ENCODE measurements around the gene USP17L17. TPM values are rescaled to one million over a fixed set of nuclear protein-coding genes. Genes with fewer than 3 reads are reported as not detected.
"Not testable (repeated sequence)": the region's sequence is repeated elsewhere in the genome, so short reads cannot be mapped to it uniquely, and the experiment has no call there.

USP17L17 gene
- total RNA-seq (2014; rRNA removed; shearing (Covaris generic)): not detected in 2 replicates
- not detected in 2 replicates for total RNA-seq (2022)
- Bru-seq, nascent RNA: not detected
- BruChase-seq, experiment 1, labeled RNA remaining after a 6-hour chase: not detected
- BruChase-seq, experiment 2, labeled RNA remaining after a 2-hour chase: not detected
- long read RNA-seq: 0 reads

GRCh38 chr4:9243579-9243978 lies at the start of gene USP17L17:
TSS of gene USP17L17 (plus strand) at chr4:9243879. CDS start at chr4:9243879, 0 bp downstream.
- H3K9me2 ChIP-seq (ENCODE audit: insufficient read depth, low read length); intact Hi-C loops (cut with micrococcal nuclease; ENCODE audit: unreplicated experiment); H2AFZ ChIP-seq (ENCODE audit: low read length); H3K36me3 ChIP-seq (ENCODE audit: insufficient read depth, low read length); H4K20me1 ChIP-seq (ENCODE audit: insufficient read depth, low read length); H3K79me2 ChIP-seq (ENCODE audit: insufficient read depth, low read depth, low read length); POLR2A ChIA-PET; H3K27ac ChIP-seq (ENCODE audit: low read depth, low read length, poor library complexity, severe bottlenecking); DNase-seq (ENCODE audit: low spot score); H3K4me1 ChIP-seq (ENCODE audit: insufficient read depth, low read length, poor library complexity, severe bottlenecking); H3K4me2 ChIP-seq (ENCODE audit: low read length); H3K4me3 ChIP-seq (ENCODE audit: low read depth, low read length, poor library complexity, severe bottlenecking); H3K9me3 ChIP-seq (ENCODE audit: low read length); CTCF ChIA-PET (ENCODE audit: unreplicated experiment); BruUV-seq (replicated peaks): not testable (repeated sequence)

DNA sequence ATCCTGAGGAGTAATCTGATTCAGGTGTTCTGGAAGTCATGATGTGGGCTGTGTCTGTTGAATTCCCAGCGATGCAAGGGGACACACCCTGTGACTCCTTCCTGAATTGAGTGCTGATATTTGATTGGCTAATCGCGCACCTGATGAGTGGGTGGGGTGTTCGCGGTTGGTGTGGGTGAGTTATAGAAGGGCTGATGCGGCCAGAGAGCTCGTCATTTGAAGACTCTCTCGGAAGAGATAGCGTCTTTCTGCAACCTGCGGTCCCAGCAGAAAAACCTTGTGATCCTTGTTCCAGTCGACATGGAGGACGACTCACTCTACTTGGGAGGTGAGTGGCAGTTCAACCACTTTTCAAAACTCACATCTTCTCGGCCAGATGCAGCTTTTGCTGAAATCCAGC lies 33.3 kb upstream of the USP17L17 start, which contains the start of gene USP17L10:
Gene USP17L10, plus strand, starts transcription at position 301 of the 400 bp plus-strand sequence. Its CDS starts 0 bp downstream, at position 301.
- intact Hi-C loops (cut with micrococcal nuclease; ENCODE audit: unreplicated experiment); H3K4me3 ChIP-seq (ENCODE audit: low read depth, low read length, poor library complexity, severe bottlenecking); DNase-seq (ENCODE audit: low spot score); H3K9me3 ChIP-seq (ENCODE audit: low read length); H3K79me2 ChIP-seq (ENCODE audit: insufficient read depth, low read depth, low read length); CTCF ChIA-PET (ENCODE audit: unreplicated experiment); H3K27ac ChIP-seq (ENCODE audit: low read depth, low read length, poor library complexity, severe bottlenecking); POLR2A ChIA-PET; H4K20me1 ChIP-seq (ENCODE audit: insufficient read depth, low read length); H3K36me3 ChIP-seq (ENCODE audit: insufficient read depth, low read length); H3K9me2 ChIP-seq (ENCODE audit: insufficient read depth, low read length); H3K4me2 ChIP-seq (ENCODE audit: low read length); BruUV-seq (replicated peaks); H3K4me1 ChIP-seq (ENCODE audit: insufficient read depth, low read length, poor library complexity, severe bottlenecking); H2AFZ ChIP-seq (ENCODE audit: low read length): not testable (repeated sequence)

DNA sequence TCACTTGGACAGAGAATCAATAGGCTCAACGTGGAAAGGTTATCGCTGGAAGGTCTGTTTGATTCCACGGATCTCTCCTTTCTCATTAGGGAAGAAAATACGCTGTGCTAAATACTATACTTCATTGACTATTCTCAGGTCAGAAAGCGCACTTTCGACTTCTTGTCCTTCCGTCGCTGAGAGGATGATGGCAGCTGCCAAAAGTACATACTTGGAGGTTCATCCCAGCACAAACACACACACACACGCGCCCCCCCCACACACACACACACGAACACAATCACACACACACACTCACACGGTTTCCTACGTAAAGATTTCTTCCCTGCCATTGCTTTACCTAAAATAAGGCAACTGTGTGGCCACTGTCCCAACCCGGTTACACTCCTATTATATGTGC lies 29.0 kb upstream of the USP17L17 start:
- H4K20me1 ChIP-seq (ENCODE audit: insufficient read depth, low read length); H3K4me2 ChIP-seq (ENCODE audit: low read length); H3K79me2 ChIP-seq (ENCODE audit: insufficient read depth, low read depth, low read length); H3K27ac ChIP-seq (ENCODE audit: low read depth, low read length, poor library complexity, severe bottlenecking); H3K4me1 ChIP-seq (ENCODE audit: insufficient read depth, low read length, poor library complexity, severe bottlenecking); BruUV-seq (replicated peaks); H3K9me2 ChIP-seq (ENCODE audit: insufficient read depth, low read length); H3K36me3 ChIP-seq (ENCODE audit: insufficient read depth, low read length); CTCF ChIA-PET (ENCODE audit: unreplicated experiment); POLR2A ChIA-PET; H3K4me3 ChIP-seq (ENCODE audit: low read depth, low read length, poor library complexity, severe bottlenecking); H3K9me3 ChIP-seq (ENCODE audit: low read length); H2AFZ ChIP-seq (ENCODE audit: low read length); DNase-seq (ENCODE audit: low spot score); intact Hi-C loops (cut with micrococcal nuclease; ENCODE audit: unreplicated experiment): not testable (repeated sequence)

- CTCF ChIA-PET (ENCODE audit: unreplicated experiment); POLR2A ChIA-PET; H3K4me3 ChIP-seq (ENCODE audit: low read depth, low read length, poor library complexity, severe bottlenecking); H3K9me2 ChIP-seq (ENCODE audit: insufficient read depth, low read length); H3K9me3 ChIP-seq (ENCODE audit: low read length); H3K4me2 ChIP-seq (ENCODE audit: low read length); H2AFZ ChIP-seq (ENCODE audit: low read length); BruUV-seq (replicated peaks); H3K4me1 ChIP-seq (ENCODE audit: insufficient read depth, low read length, poor library complexity, severe bottlenecking); H3K36me3 ChIP-seq (ENCODE audit: insufficient read depth, low read length); intact Hi-C loops (cut with micrococcal nuclease; ENCODE audit: unreplicated experiment); H4K20me1 ChIP-seq (ENCODE audit: insufficient read depth, low read length); H3K27ac ChIP-seq (ENCODE audit: low read depth, low read length, poor library complexity, severe bottlenecking); H3K79me2 ChIP-seq (ENCODE audit: insufficient read depth, low read depth, low read length); DNase-seq (ENCODE audit: low spot score): not testable (repeated sequence)
Observed at GRCh38 chr4:9215105-9215504, 28.6 kb upstream of the USP17L17 start, which contains the start of gene USP17L11. TSS of gene USP17L11 (plus strand) at chr4:9215405. CDS start at chr4:9215405, 0 bp downstream.

DNA sequence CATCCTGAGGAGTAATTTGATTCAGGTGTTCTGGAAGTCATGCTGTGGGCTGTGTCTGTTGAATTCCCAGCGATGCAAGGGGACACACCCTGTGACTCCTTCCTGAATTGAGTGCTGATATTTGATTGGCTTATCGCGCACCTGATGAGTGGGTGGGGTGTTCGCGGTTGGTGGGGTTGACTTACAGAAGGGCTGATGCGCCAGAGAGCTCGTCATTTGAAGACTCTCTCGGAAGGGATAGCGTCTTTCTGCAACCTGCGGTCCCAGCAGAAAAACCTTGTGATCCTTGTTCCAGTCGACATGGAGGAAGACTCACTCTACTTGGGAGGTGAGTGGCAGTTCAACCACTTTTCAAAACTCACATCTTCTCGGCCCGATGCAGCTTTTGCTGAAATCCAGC lies 23.8 kb upstream of the USP17L17 start, which contains the start of gene USP17L12:
Gene USP17L12, plus strand, starts transcription at position 301 of the 400 bp plus-strand sequence. Its CDS starts 0 bp downstream, at position 301.
- H2AFZ ChIP-seq (ENCODE audit: low read length); CTCF ChIA-PET (ENCODE audit: unreplicated experiment); H3K4me2 ChIP-seq (ENCODE audit: low read length); H3K9me3 ChIP-seq (ENCODE audit: low read length); POLR2A ChIA-PET; H4K20me1 ChIP-seq (ENCODE audit: insufficient read depth, low read length); H3K9me2 ChIP-seq (ENCODE audit: insufficient read depth, low read length); H3K4me1 ChIP-seq (ENCODE audit: insufficient read depth, low read length, poor library complexity, severe bottlenecking); H3K36me3 ChIP-seq (ENCODE audit: insufficient read depth, low read length); H3K4me3 ChIP-seq (ENCODE audit: low read depth, low read length, poor library complexity, severe bottlenecking); DNase-seq (ENCODE audit: low spot score); intact Hi-C loops (cut with micrococcal nuclease; ENCODE audit: unreplicated experiment); H3K79me2 ChIP-seq (ENCODE audit: insufficient read depth, low read depth, low read length); H3K27ac ChIP-seq (ENCODE audit: low read depth, low read length, poor library complexity, severe bottlenecking); BruUV-seq (replicated peaks): not testable (repeated sequence)

DNA sequence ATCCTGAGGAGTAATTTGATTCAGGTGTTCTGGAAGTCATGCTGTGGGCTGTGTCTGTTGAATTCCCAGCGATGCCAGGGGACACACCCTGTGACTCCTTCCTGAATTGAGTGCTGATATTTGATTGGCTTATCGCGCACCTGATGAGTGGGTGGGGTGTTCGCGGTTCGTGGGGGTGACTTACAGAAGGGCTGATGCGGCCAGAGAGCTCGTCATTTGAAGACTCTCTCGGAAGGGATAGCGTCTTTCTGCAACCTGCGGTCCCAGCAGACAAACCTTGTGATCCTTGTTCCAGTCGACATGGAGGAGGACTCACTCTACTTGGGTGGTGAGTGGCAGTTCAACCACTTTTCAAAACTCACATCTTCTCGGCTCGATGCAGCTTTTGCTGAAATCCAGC lies 19.1 kb upstream of the USP17L17 start, which contains the start of gene USP17L13:
Gene USP17L13, plus strand, starts transcription at position 301 of the 400 bp plus-strand sequence. Its CDS starts 0 bp downstream, at position 301.
- BruUV-seq (replicated peaks); H3K4me2 ChIP-seq (ENCODE audit: low read length); H3K4me1 ChIP-seq (ENCODE audit: insufficient read depth, low read length, poor library complexity, severe bottlenecking); H2AFZ ChIP-seq (ENCODE audit: low read length); CTCF ChIA-PET (ENCODE audit: unreplicated experiment); intact Hi-C loops (cut with micrococcal nuclease; ENCODE audit: unreplicated experiment); DNase-seq (ENCODE audit: low spot score); H3K27ac ChIP-seq (ENCODE audit: low read depth, low read length, poor library complexity, severe bottlenecking); H3K79me2 ChIP-seq (ENCODE audit: insufficient read depth, low read depth, low read length); H3K4me3 ChIP-seq (ENCODE audit: low read depth, low read length, poor library complexity, severe bottlenecking); H3K36me3 ChIP-seq (ENCODE audit: insufficient read depth, low read length); H3K9me2 ChIP-seq (ENCODE audit: insufficient read depth, low read length); POLR2A ChIA-PET; H3K9me3 ChIP-seq (ENCODE audit: low read length); H4K20me1 ChIP-seq (ENCODE audit: insufficient read depth, low read length): not testable (repeated sequence)

Measured in OCI-LY7 (cell line).